Stimulated activated CD8-positive, alpha-beta memory T cell treated with anti-CD3 and anti-CD28 coated beads, Interleukin-12 subunit alpha, Interleukin-12 subunit beta, amount 100 ng/mL, for 24 hours (primary cell): ENCODE measurements around the gene CREB3L2.

Source experiments
- DNase-seq: peaks from one replicate; pipeline ENCODE4 v3.0.0-alpha.2; 2020; ENCODE audit errors: extremely low read depth

Gene CREB3L2

GRCh38 chr7:137871170-137871915, 130.5 kb downstream of the CREB3L2 start:
- DNase-seq: no peak

GRCh38 chr7:137870684-137871083, 131.2 kb downstream of the CREB3L2 start:
- no peak for DNase-seq

- DNase-seq: no peak
Observed at GRCh38 chr7:137870078-137870477, 131.8 kb downstream of the CREB3L2 start.

- no peak for DNase-seq
Observed at GRCh38 chr7:137869260-137869659, 132.6 kb downstream of the CREB3L2 start.

- no peak for DNase-seq
Observed at GRCh38 chr7:137867289-137867688, 134.6 kb downstream of the CREB3L2 start.

GRCh38 chr7:137865764-137866163, 136.1 kb downstream of the CREB3L2 start:
- no peak for DNase-seq

- DNase-seq: no peak
Observed at GRCh38 chr7:137862964-137863363, 138.9 kb downstream of the CREB3L2 start.

- no peak for DNase-seq
Observed at GRCh38 chr7:137862358-137862757, 139.5 kb downstream of the CREB3L2 start.

GRCh38 chr7:137860542-137860941, 141.3 kb downstream of the CREB3L2 start:
- DNase-seq: no peak

- no peak for DNase-seq
Observed at GRCh38 chr7:137853053-137853452, 148.8 kb downstream of the CREB3L2 start.

- no peak for DNase-seq
Observed at GRCh38 chr7:137852108-137852507, 149.8 kb downstream of the CREB3L2 start.

GRCh38 chr7:137850972-137851945, 150.6 kb downstream of the CREB3L2 start:
- no peak for DNase-seq

- no peak for DNase-seq
Observed at GRCh38 chr7:137850571-137850970, 151.3 kb downstream of the CREB3L2 start.

- no peak for DNase-seq
Observed at GRCh38 chr7:137848095-137848494, 153.8 kb downstream of the CREB3L2 start.

GRCh38 chr7:137847568-137848050, 154.3 kb downstream of the CREB3L2 start:
- no peak for DNase-seq

GRCh38 chr7:137846827-137847567, 154.9 kb downstream of the CREB3L2 start, which contains the start of gene DGKI:
Gene DGKI, minus strand, starts transcription at chr7:137846974.
- no peak for DNase-seq

GRCh38 chr7:137846549-137846826, 155.4 kb downstream of the CREB3L2 start:
- DNase-seq: no peak

GRCh38 chr7:137844677-137845425, 157.0 kb downstream of the CREB3L2 start:
- no peak for DNase-seq

- DNase-seq: no peak
Observed at GRCh38 chr7:137839903-137840779, 161.7 kb downstream of the CREB3L2 start.

- no peak for DNase-seq
Observed at GRCh38 chr7:137838706-137839315, 163.1 kb downstream of the CREB3L2 start.
